VCaP (cell line): ENCODE data around the gene MARCHF2.
"Not testable (repeated sequence)": the region's sequence is repeated elsewhere in the genome, so short reads cannot be mapped to it uniquely, and the experiment has no call there.

Experiments
- H3K27ac ChIP-seq: fragments of 450-650 bp; 2 replicates; pipeline ENCODE4 v1.5.1; 2017
- TF ChIP-seq, protein P1 (sequence below): fragments of 450-650 bp; conservative IDR thresholded peaks from 2 replicates; pipeline ENCODE4 v1.5.1; 2017; ENCODE audit warnings: mild to moderate bottlenecking, moderate library complexity

MARCHF2 gene

DNA sequence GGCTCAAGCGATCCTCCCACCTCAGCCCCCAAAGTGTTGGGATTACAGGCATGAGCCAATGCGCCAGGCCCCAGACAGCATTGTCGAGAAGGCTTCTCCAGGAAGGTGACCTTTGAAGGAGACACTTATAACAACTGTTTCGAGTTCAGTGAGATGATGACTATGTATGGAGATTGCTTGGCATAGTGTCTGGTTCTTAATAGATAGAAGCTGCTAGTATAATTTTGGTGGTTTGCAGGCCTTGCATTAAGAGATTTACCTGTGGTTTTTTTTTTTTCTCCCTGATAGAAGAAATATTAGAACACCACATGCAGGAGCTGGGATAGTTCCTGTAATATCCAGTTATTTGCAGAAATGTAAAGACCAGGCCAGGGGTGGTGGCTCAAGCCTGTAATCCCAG is 3.7 kb downstream of the MARCHF2 start:
- TF ChIP-seq, protein P1, sequence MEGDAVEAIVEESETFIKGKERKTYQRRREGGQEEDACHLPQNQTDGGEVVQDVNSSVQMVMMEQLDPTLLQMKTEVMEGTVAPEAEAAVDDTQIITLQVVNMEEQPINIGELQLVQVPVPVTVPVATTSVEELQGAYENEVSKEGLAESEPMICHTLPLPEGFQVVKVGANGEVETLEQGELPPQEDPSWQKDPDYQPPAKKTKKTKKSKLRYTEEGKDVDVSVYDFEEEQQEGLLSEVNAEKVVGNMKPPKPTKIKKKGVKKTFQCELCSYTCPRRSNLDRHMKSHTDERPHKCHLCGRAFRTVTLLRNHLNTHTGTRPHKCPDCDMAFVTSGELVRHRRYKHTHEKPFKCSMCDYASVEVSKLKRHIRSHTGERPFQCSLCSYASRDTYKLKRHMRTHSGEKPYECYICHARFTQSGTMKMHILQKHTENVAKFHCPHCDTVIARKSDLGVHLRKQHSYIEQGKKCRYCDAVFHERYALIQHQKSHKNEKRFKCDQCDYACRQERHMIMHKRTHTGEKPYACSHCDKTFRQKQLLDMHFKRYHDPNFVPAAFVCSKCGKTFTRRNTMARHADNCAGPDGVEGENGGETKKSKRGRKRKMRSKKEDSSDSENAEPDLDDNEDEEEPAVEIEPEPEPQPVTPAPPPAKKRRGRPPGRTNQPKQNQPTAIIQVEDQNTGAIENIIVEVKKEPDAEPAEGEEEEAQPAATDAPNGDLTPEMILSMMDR = no peak

GRCh38 chr19:8421484-8422461 is 8.7 kb downstream of the MARCHF2 start:
- TF ChIP-seq, protein P1 = no peak
- H3K27ac ChIP-seq = peak overlapping the region; percentile 27; the same call in 1 of the 2 replicates

More for the DNA sequence above, 3.7 kb downstream of the MARCHF2 start:
- no peak overlapping the region for H3K27ac ChIP-seq

DNA sequence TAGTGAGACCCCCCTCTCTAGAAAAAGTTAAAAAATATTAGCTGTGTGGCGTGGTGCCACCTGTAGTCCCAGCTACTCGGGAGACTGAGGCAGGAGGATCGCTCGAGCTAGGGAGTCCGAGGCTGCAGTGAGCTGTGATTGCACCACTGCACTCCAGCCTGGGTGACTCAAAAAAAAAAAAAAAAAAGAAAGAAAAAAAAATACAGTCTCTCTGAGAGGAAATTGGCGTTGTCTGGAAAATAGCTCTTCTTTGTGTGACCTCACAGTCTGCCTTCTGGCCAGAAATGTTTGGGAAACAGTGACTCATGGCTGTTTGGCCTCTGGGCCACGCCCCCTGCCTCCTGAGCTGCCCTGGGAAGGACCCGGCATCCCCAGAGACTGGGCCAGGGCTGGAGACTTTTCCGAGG is 10.7 kb downstream of the MARCHF2 start:
- TF ChIP-seq, protein P1 = no peak
- no peak overlapping the region for H3K27ac ChIP-seq

DNA sequence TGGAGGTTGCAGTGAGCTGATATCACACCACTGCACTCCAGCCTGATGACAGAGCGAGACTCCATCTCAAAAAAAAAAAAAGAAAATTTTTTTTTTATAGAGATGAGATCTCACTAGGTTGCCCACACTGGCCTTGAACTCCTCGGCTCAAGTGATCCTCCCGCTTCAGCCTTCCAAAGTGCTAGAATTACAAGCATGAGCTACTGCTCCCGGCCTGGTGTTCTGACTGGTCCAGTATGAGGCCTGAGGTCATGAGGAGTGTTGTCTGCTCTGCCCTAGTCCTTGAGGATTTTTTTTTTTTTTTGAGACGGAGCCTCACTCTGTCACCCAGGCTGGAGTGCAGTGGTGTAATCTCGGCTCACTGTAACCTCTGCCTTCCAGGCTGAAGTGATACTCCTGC is 12.2 kb downstream of the MARCHF2 start:
- H3K27ac ChIP-seq = not testable (repeated sequence)

DNA sequence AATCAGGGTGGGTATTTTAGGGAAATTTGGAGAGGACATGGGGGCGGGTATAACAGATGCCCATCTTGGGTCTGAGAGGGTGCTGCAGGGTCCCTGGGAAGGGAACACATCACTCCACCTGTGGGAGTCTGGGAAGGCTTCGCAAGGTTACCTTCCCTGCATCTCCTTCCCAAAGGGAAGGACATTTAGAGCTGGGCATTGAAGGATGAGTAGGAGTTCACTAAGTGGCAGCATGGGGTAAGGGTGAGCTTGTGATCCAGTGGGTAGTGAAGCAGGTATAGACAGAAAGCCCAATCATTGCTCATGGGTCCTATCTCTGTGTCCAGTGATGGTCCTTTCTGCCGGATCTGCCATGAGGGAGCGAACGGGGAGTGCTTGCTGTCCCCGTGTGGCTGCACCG is 13.2 kb downstream of the MARCHF2 start:
- TF ChIP-seq, protein P1 = no peak
- H3K27ac ChIP-seq = no peak overlapping the region

GRCh38 chr19:8429044-8429443 is 15.9 kb downstream of the MARCHF2 start:
- H3K27ac ChIP-seq = no peak overlapping the region
- TF ChIP-seq, protein P1 = no peak

- TF ChIP-seq, protein P1 = no peak
Observed at GRCh38 chr19:8429826-8430225, 16.7 kb downstream of the MARCHF2 start.

GRCh38 chr19:8430650-8431049 is 17.5 kb downstream of the MARCHF2 start:
- TF ChIP-seq, protein P1 = no peak
- no peak overlapping the region for H3K27ac ChIP-seq

More at GRCh38 chr19:8429826-8430225, 16.7 kb downstream of the MARCHF2 start:
- H3K27ac ChIP-seq = no peak overlapping the region
